Panc1 (cell line): ENCODE measurements around the gene TAF4B. TPM values are rescaled to one million over a fixed set of nuclear protein-coding genes. Genes with fewer than 3 reads are reported as not detected.

Experiments used
- ATAC-seq: fragments of 200-7000 bp; cut with Tn5 transposase; 2 replicates; pipeline ENCODE4 v1.9.1; 2020; ENCODE audit warnings: mild to moderate bottlenecking, moderate library complexity
- BruUV-seq: library from RNA; stranded (reverse); fragments of 400-500 nt; replicated peaks from 2 replicates; lab custom pipeline; 2021; lab: Mats Ljungman, UMichigan
- CTCF ChIA-PET: fragments of 300-600 bp; sonication (Branson Sonifier 250); formaldehyde crosslinking; loops from one replicate; lab custom pipeline; 2022; ENCODE audit warnings: antibody characterized with exemption; lab: Charles Lee
- POLR2A ChIA-PET: fragments of 300-600 bp; sonication (Branson Sonifier 250); formaldehyde crosslinking; loops from one replicate; lab custom pipeline; 2022; ENCODE audit warnings: antibody characterized with exemption; lab: Charles Lee
- DNase-seq: peaks from one replicate; pipeline ENCODE4 v3.0.0-alpha.2; 2010; ENCODE audit warnings: low read depth, low spot score
- H3K27ac ChIP-seq: 2 replicates; pipeline ENCODE4 v1.5.1; 2011; ENCODE audit warnings: mild to moderate bottlenecking, low read length, inconsistent platforms
- H3K27me3 ChIP-seq: fragments of 200-500 bp; sonication (Bioruptor generic); 2 replicates; pipeline ENCODE4 v1.6.0; 2014; ENCODE audit warnings: low read length, inconsistent platforms; ENCODE audit not compliant: control insufficient read depth, insufficient read depth
- H3K36me3 ChIP-seq: fragments of 200-500 bp; sonication (Bioruptor generic); 2 replicates; pipeline ENCODE4 v1.5.1; 2014; ENCODE audit warnings: inconsistent platforms, mild to moderate bottlenecking, low read length, moderate library complexity; ENCODE audit not compliant: control insufficient read depth, insufficient read depth
- H3K4me1 ChIP-seq: 2 replicates; pipeline ENCODE4 v1.5.1; 2011; ENCODE audit warnings: inconsistent platforms, mild to moderate bottlenecking, low read length, moderate library complexity; ENCODE audit not compliant: control insufficient read depth, insufficient read depth
- H3K4me3 ChIP-seq, 2 experiments: 2 replicates each; pipeline ENCODE4 v1.5.1; 2011 to 2012; ENCODE audit warnings: low read depth in 2 of 2, low read length in 2 of 2, mild to moderate bottlenecking in 2 of 2, inconsistent platforms in 1 of 2, moderate library complexity in 1 of 2
- H3K9me3 ChIP-seq: fragments of 200-500 bp; sonication (Bioruptor generic); 2 replicates; pipeline ENCODE4 v1.5.1; 2014; ENCODE audit warnings: low read depth, mild to moderate bottlenecking, inconsistent platforms, low read length, moderate library complexity; ENCODE audit not compliant: control insufficient read depth, insufficient read depth
- CTCF ChIP-seq: fragments of 450-650 bp; IDR thresholded peaks from 2 replicates; pipeline ENCODE4 v1.5.1; 2017; ENCODE audit warnings: mild to moderate bottlenecking
- POLR2AphosphoS5 ChIP-seq: IDR thresholded peaks from 2 replicates; pipeline ENCODE4 v1.6.1; 2012; ENCODE audit warnings: mild to moderate bottlenecking, low read depth, low read length, moderate library complexity
- REST ChIP-seq, 2 experiments: IDR thresholded peaks; 2 replicates each; pipeline ENCODE4 v1.6.1; 2011 to 2012; ENCODE audit warnings: low read depth in 2 of 2, control low read depth in 1 of 2, low read length in 1 of 2, mild to moderate bottlenecking in 1 of 2, moderate library complexity in 1 of 2; ENCODE audit not compliant: insufficient read depth in 1 of 2
- SIN3A ChIP-seq: IDR thresholded peaks from 2 replicates; pipeline ENCODE4 v1.6.1; 2012; ENCODE audit warnings: low read depth, mild to moderate bottlenecking, low read length, moderate library complexity, borderline replicate concordance; ENCODE audit not compliant: insufficient read depth
- TCF7L2 ChIP-seq: IDR thresholded peaks from 2 replicates; pipeline ENCODE4 v1.6.1; 2011; ENCODE audit warnings: mild to moderate bottlenecking, low read depth, low read length, inconsistent platforms
- in situ Hi-C: cut with HindIII; loops from 2 replicates; pipeline ENCODE4 v1.10.0; 2016; ENCODE audit warnings: low sequenced_read_pairs, low pct_unique_long_range_greater_than_20kb
- intact Hi-C: fragments of 100-400 bp; cut with micrococcal nuclease; formaldehyde crosslinking; loops from one replicate; pipeline ENCODE4 v1.10.0; 2022; ENCODE audit not compliant: unreplicated experiment
- total RNA-seq: library from RNA; stranded (reverse); gene quantifications from one replicate; pipeline ENCODE4 v1.2.1, GENCODE V29; 2021; ENCODE audit not compliant: unreplicated experiment

The TAF4B gene
- total RNA-seq, 1 experiment from 2014 or later = 8.0 TPM

- no peaks in the 10 kb centered on the region for H3K9me3 ChIP-seq
- no TSS peak for BruUV-seq
- no peaks in the 10 kb centered on the region for H3K36me3 ChIP-seq
- TF ChIP-seq POLR2AphosphoS5 (no peak), CTCF (no peak), REST (IDR thresholded peaks at IDR 0.05; ENCODE audit: insufficient read depth in 1 of 2, low read depth in 2 of 2, low read length in 1 of 2) (no peak), TCF7L2 (no peak), SIN3A (no peak)
- in situ Hi-C loops (no loop called here), intact Hi-C loops (no loop called here)
- H3K4me3 ChIP-seq = no peak overlapping the region
- no peaks in the 10 kb centered on the region for H3K27me3 ChIP-seq
- DNase-seq (no peak), ATAC-seq (no peak)
- CTCF ChIA-PET = no interaction called here
- H3K27ac ChIP-seq = no peak overlapping the region; the same call in 1 of the 2 replicates
- no peaks in the 10 kb centered on the region for H3K4me1 ChIP-seq
- POLR2A ChIA-PET = no interaction called here
Observed at GRCh38 chr18:26406854-26407517, 180.7 kb downstream of the TAF4B start.

GRCh38 chr18:26407736-26408601 lies 181.7 kb downstream of the TAF4B start:
- Histone ChIP-seq H3K36me3 (no peaks in the 10 kb centered on the region), H3K27me3 (no peaks in the 10 kb centered on the region), H3K9me3 (0 out of 2 replicates have a peak, but pooled peaks cover 4% of the 10 kb centered on the region), H3K4me1 (no peaks in the 10 kb centered on the region), H3K27ac (no peak overlapping the region), H3K4me3 (no peak overlapping the region)
- BruUV-seq = no TSS peak
- ATAC-seq (no peak), DNase-seq (no peak)
- ChIA-PET CTCF (interaction anchor here (1.2 kb wide), 1 partner anchor 25 kb away, joined by 4 read pairs; no protein-coding TSS in a partner anchor), POLR2A (no interaction called here)
- in situ Hi-C loops (no loop called here), intact Hi-C loops (no loop called here)
- TF ChIP-seq TCF7L2 (no peak), REST (IDR thresholded peaks at IDR 0.05; ENCODE audit: insufficient read depth in 1 of 2, low read depth in 2 of 2, low read length in 1 of 2) (no peak), CTCF (no peak), SIN3A (no peak), POLR2AphosphoS5 (no peak)
